ENCODE data around the gene SAA2. TPM values are rescaled to one million over a fixed set of nuclear protein-coding genes. Genes with fewer than 3 reads are reported as not detected.
A peak's percentile ranks its signal among the peaks of the same experiment; 100 is the strongest.
"Not testable (repeated sequence)": the region's sequence is repeated elsewhere in the genome, so short reads cannot be mapped to it uniquely, and the experiment has no call there.

The SAA2 gene
- total RNA-seq, 1 donor from 2014 or later, result 22.1 TPM

- DNase-seq (ENCODE audit: low spot score), result no peak
Observed at GRCh38 chr11:18253233-18253632, 4.8 kb upstream of the SAA2 start.

- DNase-seq (ENCODE audit: low spot score), result not testable (repeated sequence)
Observed at GRCh38 chr11:18247191-18247581, 1.3 kb downstream of the SAA2 start.

- DNase-seq (ENCODE audit: low spot score), result not testable (repeated sequence)
Observed at GRCh38 chr11:18246379-18247190, 1.9 kb downstream of the SAA2 start.

- DNase-seq (ENCODE audit: low spot score), result no peak
Observed at GRCh38 chr11:18245396-18245795, 3.1 kb downstream of the SAA2 start.

- peak; percentile 14 for DNase-seq (ENCODE audit: low spot score)
Observed at GRCh38 chr11:18243783-18244362, 4.6 kb downstream of the SAA2 start.

GRCh38 chr11:18239655-18240054 is 8.8 kb downstream of the SAA2 start:
- no peak for DNase-seq (ENCODE audit: low spot score)

- DNase-seq (ENCODE audit: low spot score), result no peak
Observed at GRCh38 chr11:18236664-18237356, 11.7 kb downstream of the SAA2 start, which contains the start of gene SAA4. TSS of gene SAA4 (minus strand) at chr11:18236802. CDS start at chr11:18235926, 876 bp downstream.

GRCh38 chr11:18235394-18236334 is 12.8 kb downstream of the SAA2 start:
- DNase-seq (ENCODE audit: low spot score), result no peak

GRCh38 chr11:18233912-18234311 is 14.6 kb downstream of the SAA2 start:
- no peak for DNase-seq (ENCODE audit: low spot score)

GRCh38 chr11:18230859-18231258 is 17.6 kb downstream of the SAA2 start:
- no peak for DNase-seq (ENCODE audit: low spot score)

- no peak for DNase-seq (ENCODE audit: low spot score)
Observed at GRCh38 chr11:18229501-18229900, 19.0 kb downstream of the SAA2 start.

- no peak for DNase-seq (ENCODE audit: low spot score)
Observed at GRCh38 chr11:18225913-18226312, 22.6 kb downstream of the SAA2 start.

- no peak for DNase-seq (ENCODE audit: low spot score)
Observed at GRCh38 chr11:18223591-18224387, 24.7 kb downstream of the SAA2 start.

GRCh38 chr11:18222814-18223421 is 25.6 kb downstream of the SAA2 start:
- DNase-seq (ENCODE audit: low spot score), result no peak

- no peak for DNase-seq (ENCODE audit: low spot score)
Observed at GRCh38 chr11:18221274-18221876, 27.1 kb downstream of the SAA2 start.

GRCh38 chr11:18209058-18209457 is 39.4 kb downstream of the SAA2 start:
- no peak for DNase-seq (ENCODE audit: low spot score)

GRCh38 chr11:18204771-18205170 is 43.7 kb downstream of the SAA2 start:
- no peak for DNase-seq (ENCODE audit: low spot score)

GRCh38 chr11:18204220-18204619 is 44.2 kb downstream of the SAA2 start:
- DNase-seq (ENCODE audit: low spot score), result no peak

- DNase-seq (ENCODE audit: low spot score), result no peak
Observed at GRCh38 chr11:18203723-18204122, 44.7 kb downstream of the SAA2 start.

- not testable (repeated sequence) for DNase-seq (ENCODE audit: low spot score)
Observed at GRCh38 chr11:18197738-18198137, 50.7 kb downstream of the SAA2 start.

Measured in umbilical cord (tissue), 2 donors.